ENCODE data around the gene HAPLN3.

HAPLN3 gene

DNA sequence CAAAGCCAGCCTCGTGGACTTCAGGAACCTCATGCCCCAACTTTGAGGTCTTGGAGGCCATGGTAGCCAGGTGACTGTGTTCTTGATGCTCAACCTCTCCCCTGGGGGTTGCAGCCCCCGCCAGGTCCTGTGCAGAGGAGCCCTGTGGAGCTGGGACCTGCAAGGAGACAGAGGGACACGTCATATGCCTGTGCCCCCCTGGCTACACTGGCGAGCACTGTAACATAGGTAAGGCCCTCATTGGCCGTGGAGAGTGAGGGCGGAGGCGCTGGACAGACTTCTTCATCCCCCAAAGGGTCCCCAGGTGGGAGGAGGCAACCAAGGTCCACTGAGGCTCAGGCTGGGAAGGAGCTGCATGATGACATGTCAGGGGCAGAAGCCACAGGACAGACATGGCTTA, 35.1 kb downstream of the HAPLN3 start:
- Histone ChIP-seq H3K9me3 (ENCODE audit: insufficient read depth, low read length) (peaks cover 11% of the 10 kb centered on the region; the same call in 1 of the 2 replicates), H3K4me1 (ENCODE audit: insufficient read depth, insufficient read length) (no peaks in the 10 kb centered on the region), H3K9ac (ENCODE audit: insufficient read length, low read depth) (no peak overlapping the region), H3K27me3 (ENCODE audit: insufficient read depth, insufficient read length) (no peaks in the 10 kb centered on the region), H3K36me3 (ENCODE audit: insufficient read depth, insufficient read length, low read length) (no peaks in the 10 kb centered on the region), H3K4me3 (ENCODE audit: insufficient read length, low read depth) (no peak overlapping the region)
- DNase-seq (ENCODE audit: low read depth, low spot score): no peak
- TF ChIP-seq SUZ12 (IDR thresholded peaks at IDR 0.05; ENCODE audit: extremely low read depth, insufficient read depth, insufficient read length) (no peak), ZNF274 (IDR thresholded peaks at IDR 0.05; ENCODE audit: low read depth, low read length) (no peak), YY1 (IDR thresholded peaks at IDR 0.05; ENCODE audit: insufficient read depth, insufficient read length) (no peak)

DNA sequence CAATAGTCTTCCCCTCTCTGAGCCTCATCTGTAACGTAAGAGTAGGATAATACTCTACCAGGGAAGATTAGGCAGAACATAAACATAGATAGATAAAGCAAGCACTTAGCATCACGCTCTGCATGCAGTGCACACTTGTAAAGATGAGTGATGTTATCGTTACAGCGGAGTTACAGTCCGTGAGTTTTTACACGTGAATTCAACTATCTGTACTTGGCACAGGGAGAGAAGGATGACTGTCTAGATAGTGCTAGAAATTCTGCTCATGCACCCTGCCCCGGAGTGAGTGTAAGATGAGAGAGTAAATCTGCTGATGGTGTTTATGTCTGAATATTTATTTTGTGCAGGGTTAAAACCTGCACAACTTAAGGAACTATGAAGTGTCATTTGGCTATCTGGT, 35.8 kb downstream of the HAPLN3 start:
- Histone ChIP-seq H3K9ac (ENCODE audit: insufficient read length, low read depth) (no peak overlapping the region), H3K4me3 (ENCODE audit: insufficient read length, low read depth) (no peak overlapping the region), H3K9me3 (ENCODE audit: insufficient read depth, low read length) (peaks cover 17% of the 10 kb centered on the region; the same call in 1 of the 2 replicates), H3K4me1 (ENCODE audit: insufficient read depth, insufficient read length) (no peaks in the 10 kb centered on the region), H3K27me3 (ENCODE audit: insufficient read depth, insufficient read length) (no peaks in the 10 kb centered on the region), H3K36me3 (ENCODE audit: insufficient read depth, insufficient read length, low read length) (no peaks in the 10 kb centered on the region)
- TF ChIP-seq ZNF274 (IDR thresholded peaks at IDR 0.05; ENCODE audit: low read depth, low read length) (no peak), YY1 (IDR thresholded peaks at IDR 0.05; ENCODE audit: insufficient read depth, insufficient read length) (no peak), SUZ12 (IDR thresholded peaks at IDR 0.05; ENCODE audit: extremely low read depth, insufficient read depth, insufficient read length) (no peak)
- no peak for DNase-seq (ENCODE audit: low read depth, low spot score)

DNA sequence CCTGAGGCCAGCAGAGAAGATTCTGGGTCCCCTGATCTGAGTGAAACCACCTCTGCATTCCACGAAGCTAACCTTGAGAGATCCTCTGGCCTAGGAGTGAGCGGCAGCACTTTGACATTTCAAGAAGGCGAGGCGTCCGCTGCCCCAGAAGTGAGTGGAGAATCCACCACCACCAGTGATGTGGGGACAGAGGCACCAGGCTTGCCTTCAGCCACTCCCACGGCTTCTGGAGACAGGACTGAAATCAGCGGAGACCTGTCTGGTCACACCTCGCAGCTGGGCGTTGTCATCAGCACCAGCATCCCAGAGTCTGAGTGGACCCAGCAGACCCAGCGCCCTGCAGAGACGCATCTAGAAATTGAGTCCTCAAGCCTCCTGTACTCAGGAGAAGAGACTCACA, 36.4 kb downstream of the HAPLN3 start:
- DNase-seq (ENCODE audit: low read depth, low spot score): no peak
- peaks cover 23% of the 10 kb centered on the region; the same call in 1 of the 2 replicates for H3K9me3 ChIP-seq (ENCODE audit: insufficient read depth, low read length)
- no peak overlapping the region for H3K9ac ChIP-seq (ENCODE audit: insufficient read length, low read depth)
- no peak for TF ChIP-seq YY1 (IDR thresholded peaks at IDR 0.05; ENCODE audit: insufficient read depth, insufficient read length)
- no peak for TF ChIP-seq SUZ12 (IDR thresholded peaks at IDR 0.05; ENCODE audit: extremely low read depth, insufficient read depth, insufficient read length)
- no peak for TF ChIP-seq ZNF274 (IDR thresholded peaks at IDR 0.05; ENCODE audit: low read depth, low read length)
- H3K4me3 ChIP-seq (ENCODE audit: insufficient read length, low read depth): no peak overlapping the region
- no peaks in the 10 kb centered on the region for H3K4me1 ChIP-seq (ENCODE audit: insufficient read depth, insufficient read length)
- H3K27me3 ChIP-seq (ENCODE audit: insufficient read depth, insufficient read length): no peaks in the 10 kb centered on the region
- H3K36me3 ChIP-seq (ENCODE audit: insufficient read depth, insufficient read length, low read length): no peaks in the 10 kb centered on the region

DNA sequence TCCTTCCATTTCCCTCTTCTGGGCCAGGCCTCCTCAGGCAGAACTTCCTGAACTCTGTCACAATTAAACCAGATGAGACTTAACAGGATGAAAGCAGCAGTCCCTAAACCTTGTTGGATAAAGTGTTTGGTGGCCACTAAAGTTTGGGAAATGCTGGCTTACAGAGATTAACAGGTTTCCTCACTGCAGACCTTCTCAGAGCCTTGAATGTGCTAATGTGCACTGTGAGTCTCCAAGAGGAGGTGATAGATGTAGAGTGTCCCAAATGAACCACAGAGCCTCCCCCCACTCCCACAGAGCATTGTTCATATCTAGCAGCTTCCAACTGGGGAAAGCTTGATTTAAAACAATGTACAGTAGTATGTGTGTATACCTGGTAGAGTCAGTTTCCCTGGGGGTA, 42.9 kb downstream of the HAPLN3 start:
- H3K4me3 ChIP-seq (ENCODE audit: insufficient read length, low read depth): no peak overlapping the region
- no peaks in the 10 kb centered on the region for H3K4me1 ChIP-seq (ENCODE audit: insufficient read depth, insufficient read length)
- H3K27me3 ChIP-seq (ENCODE audit: insufficient read depth, insufficient read length): no peaks in the 10 kb centered on the region
- DNase-seq (ENCODE audit: low read depth, low spot score): no peak
- no peak overlapping the region for H3K9ac ChIP-seq (ENCODE audit: insufficient read length, low read depth)
- no peaks in the 10 kb centered on the region for H3K36me3 ChIP-seq (ENCODE audit: insufficient read depth, insufficient read length, low read length)
- H3K9me3 ChIP-seq (ENCODE audit: insufficient read depth, low read length): peaks cover 22% of the 10 kb centered on the region; the same call in 1 of the 2 replicates
- TF ChIP-seq ZNF274 (IDR thresholded peaks at IDR 0.05; ENCODE audit: low read depth, low read length) (no peak), YY1 (IDR thresholded peaks at IDR 0.05; ENCODE audit: insufficient read depth, insufficient read length) (no peak), SUZ12 (IDR thresholded peaks at IDR 0.05; ENCODE audit: extremely low read depth, insufficient read depth, insufficient read length) (no peak)

DNA sequence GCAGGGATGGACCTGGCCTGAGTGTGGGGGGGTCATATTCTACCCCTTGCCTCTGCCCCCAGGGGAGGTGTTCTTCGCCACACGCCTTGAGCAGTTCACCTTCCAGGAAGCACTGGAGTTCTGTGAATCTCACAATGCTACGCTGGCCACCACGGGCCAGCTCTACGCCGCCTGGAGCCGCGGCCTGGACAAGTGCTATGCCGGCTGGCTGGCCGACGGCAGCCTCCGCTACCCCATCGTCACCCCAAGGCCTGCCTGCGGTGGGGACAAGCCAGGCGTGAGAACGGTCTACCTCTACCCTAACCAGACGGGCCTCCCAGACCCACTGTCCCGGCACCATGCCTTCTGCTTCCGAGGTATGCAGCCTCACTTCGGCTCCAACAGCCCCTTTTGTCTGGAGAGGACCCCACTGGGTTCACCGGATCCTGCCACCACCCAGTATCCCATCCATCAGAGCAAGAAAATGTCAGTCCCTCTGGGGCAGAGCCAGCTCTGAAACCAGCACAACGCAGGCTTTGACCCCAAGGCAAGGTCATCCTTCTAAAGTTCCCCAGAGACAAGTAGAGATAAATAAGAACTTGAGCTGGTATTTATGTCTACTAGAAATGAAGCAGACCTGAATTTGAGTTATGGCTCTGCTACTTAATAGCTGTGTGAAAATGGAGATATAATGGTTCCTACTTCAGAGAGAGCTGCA, 45.8 kb downstream of the HAPLN3 start:
- TF ChIP-seq SUZ12 (IDR thresholded peaks at IDR 0.05; ENCODE audit: extremely low read depth, insufficient read depth, insufficient read length) (no peak), YY1 (IDR thresholded peaks at IDR 0.05; ENCODE audit: insufficient read depth, insufficient read length) (no peak)
- Histone ChIP-seq H3K4me3 (ENCODE audit: insufficient read length, low read depth) (no peak overlapping the region), H3K36me3 (ENCODE audit: insufficient read depth, insufficient read length, low read length) (peaks cover 4% of the 10 kb centered on the region), H3K9ac (ENCODE audit: insufficient read length, low read depth) (no peak overlapping the region), H3K27me3 (ENCODE audit: insufficient read depth, insufficient read length) (no peaks in the 10 kb centered on the region), H3K4me1 (ENCODE audit: insufficient read depth, insufficient read length) (no peaks in the 10 kb centered on the region), H3K9me3 (ENCODE audit: insufficient read depth, low read length) (peaks cover 6% of the 10 kb centered on the region; the same call in 1 of the 2 replicates)
- DNase-seq (ENCODE audit: low read depth, low spot score): no peak

DNA sequence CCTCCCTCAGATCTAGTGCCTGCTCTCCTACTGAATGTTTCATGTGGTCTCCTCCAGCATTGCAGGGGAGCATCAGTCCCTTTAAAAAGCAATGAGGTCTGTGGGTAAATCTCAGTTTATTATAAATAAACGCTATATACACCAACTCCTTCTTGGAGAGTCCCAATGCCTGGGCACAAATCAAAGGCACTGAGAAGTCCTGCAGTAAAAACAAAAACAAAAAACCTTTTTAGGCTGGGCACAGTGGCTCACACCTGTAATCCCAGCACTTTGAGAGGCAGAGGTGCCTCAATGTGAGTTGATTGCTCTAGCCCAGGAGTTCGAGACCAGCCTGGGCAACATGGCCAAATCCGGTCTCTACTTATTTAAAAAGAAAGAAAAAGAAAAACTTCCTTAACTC, 47.1 kb downstream of the HAPLN3 start:
- H3K4me1 ChIP-seq (ENCODE audit: insufficient read depth, insufficient read length): no peaks in the 10 kb centered on the region
- TF ChIP-seq ZNF274 (IDR thresholded peaks at IDR 0.05; ENCODE audit: low read depth, low read length): no peak
- TF ChIP-seq SUZ12 (IDR thresholded peaks at IDR 0.05; ENCODE audit: extremely low read depth, insufficient read depth, insufficient read length): no peak
- no peak for TF ChIP-seq YY1 (IDR thresholded peaks at IDR 0.05; ENCODE audit: insufficient read depth, insufficient read length)
- H3K36me3 ChIP-seq (ENCODE audit: insufficient read depth, insufficient read length, low read length): peaks cover 4% of the 10 kb centered on the region
- H3K4me3 ChIP-seq (ENCODE audit: insufficient read length, low read depth): no peak overlapping the region
- no peak for DNase-seq (ENCODE audit: low read depth, low spot score)
- H3K27me3 ChIP-seq (ENCODE audit: insufficient read depth, insufficient read length): no peaks in the 10 kb centered on the region
- H3K9ac ChIP-seq (ENCODE audit: insufficient read length, low read depth): no peak overlapping the region
- no peaks in the 10 kb centered on the region for H3K9me3 ChIP-seq (ENCODE audit: insufficient read depth, low read length)

DNA sequence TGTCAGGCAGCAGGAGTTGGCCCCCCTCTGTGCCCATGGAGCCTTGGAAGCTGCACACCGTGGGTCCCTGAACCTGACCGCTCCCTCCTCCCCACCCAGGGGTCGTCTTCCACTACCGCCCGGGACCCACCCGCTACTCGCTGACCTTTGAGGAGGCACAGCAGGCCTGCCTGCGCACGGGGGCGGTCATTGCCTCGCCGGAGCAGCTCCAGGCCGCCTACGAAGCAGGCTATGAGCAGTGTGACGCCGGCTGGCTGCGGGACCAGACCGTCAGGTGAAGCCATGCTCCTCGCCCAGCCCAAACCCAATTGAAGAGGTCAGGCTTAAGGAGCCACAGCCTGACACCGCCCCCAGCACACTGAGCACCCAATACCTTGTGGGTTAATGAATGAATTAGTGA, 48.2 kb downstream of the HAPLN3 start:
- Histone ChIP-seq H3K9ac (ENCODE audit: insufficient read length, low read depth) (no peak overlapping the region), H3K9me3 (ENCODE audit: insufficient read depth, low read length) (no peaks in the 10 kb centered on the region), H3K36me3 (ENCODE audit: insufficient read depth, insufficient read length, low read length) (peaks cover 4% of the 10 kb centered on the region), H3K4me1 (ENCODE audit: insufficient read depth, insufficient read length) (no peaks in the 10 kb centered on the region), H3K4me3 (ENCODE audit: insufficient read length, low read depth) (no peak overlapping the region), H3K27me3 (ENCODE audit: insufficient read depth, insufficient read length) (no peaks in the 10 kb centered on the region)
- no peak for TF ChIP-seq ZNF274 (IDR thresholded peaks at IDR 0.05; ENCODE audit: low read depth, low read length)
- TF ChIP-seq SUZ12 (IDR thresholded peaks at IDR 0.05; ENCODE audit: extremely low read depth, insufficient read depth, insufficient read length): no peak
- TF ChIP-seq YY1 (IDR thresholded peaks at IDR 0.05; ENCODE audit: insufficient read depth, insufficient read length): no peak
- no peak for DNase-seq (ENCODE audit: low read depth, low spot score)
